Urinary bladder (tissue), 4 donors: ENCODE data around the gene HHATL. TPM values are rescaled to one million over a fixed set of nuclear protein-coding genes. Genes with fewer than 3 reads are reported as not detected.

Experiments used
- DNase-seq: peaks from one replicate; pipeline ENCODE4 v3.0.0-alpha.2; 2015; ENCODE audit errors: extremely low spot score
- H3K27ac ChIP-seq: one replicate; pipeline ENCODE4 v1.5.1; 2013; ENCODE audit warnings: low read depth, mild to moderate bottlenecking, moderate library complexity
- H3K36me3 ChIP-seq: one replicate; pipeline ENCODE4 v1.6.1; 2013; ENCODE audit warnings: mild to moderate bottlenecking, moderate library complexity; ENCODE audit not compliant: insufficient read depth
- H3K4me1 ChIP-seq: one replicate; pipeline ENCODE4 v1.6.1; 2013; ENCODE audit warnings: mild to moderate bottlenecking, moderate library complexity; ENCODE audit not compliant: insufficient read depth
- H3K4me3 ChIP-seq: one replicate; pipeline ENCODE4 v1.5.1; 2013; ENCODE audit warnings: low read depth, low read length
- WGBS: extraction: QIAGEN DNeasy Blood & Tissue Kit; methylation state at CpG from one replicate; pipeline ENCODE4 v1.1.7; 2013; 5-methylcytosine and 5-hydroxymethylcytosine counted together
- polyA plus RNA-seq: library from polyadenylated mRNA; stranded (reverse); fragments of 200-250 nt; gene quantifications from one replicate; pipeline ENCODE4 v1.2.3, GENCODE V29; 2013
- total RNA-seq: library from RNA; depleted of rRNA; stranded (reverse); fragments of >200 nt; gene quantifications from one replicate; pipeline ENCODE4 v1.2.3, GENCODE V29; 2014
- donor health status: healthy with polysubstance abuse.
- donor health status: healthy.

Gene HHATL
- total and polyA plus RNA-seq, 2 donors, result 0.08 to 0.69 TPM

- no peak for DNase-seq
- no peak overlapping the region for H3K27ac ChIP-seq
- WGBS, result 87% methylated on average over 3 of the region's 3 CpGs
- no peak overlapping the region for H3K4me3 ChIP-seq
- no peaks in the 10 kb centered on the region for H3K36me3 ChIP-seq
- no peaks in the 10 kb centered on the region for H3K4me1 ChIP-seq
These were observed 39.2 kb upstream of the HHATL start for GRCh38 chr3:42741796-42742195.

GRCh38 chr3:42739401-42740158 lies 37.0 kb upstream of the HHATL start:
- Histone ChIP-seq H3K4me3 (no peak overlapping the region), H3K36me3 (no peaks in the 10 kb centered on the region), H3K4me1 (no peaks in the 10 kb centered on the region), H3K27ac (no peak overlapping the region)
- 88% methylated on average over 12 of the region's 12 CpGs for WGBS
- no peak for DNase-seq

GRCh38 chr3:42736531-42736930 lies 33.9 kb upstream of the HHATL start:
- H3K4me3 ChIP-seq, result no peak overlapping the region
- WGBS, result 90% methylated on average over 6 of the region's 6 CpGs
- no peaks in the 10 kb centered on the region for H3K4me1 ChIP-seq
- H3K36me3 ChIP-seq, result no peaks in the 10 kb centered on the region
- no peak for DNase-seq
- H3K27ac ChIP-seq, result no peak overlapping the region

- DNase-seq, result no peak
- no peaks in the 10 kb centered on the region for H3K36me3 ChIP-seq
- no peaks in the 10 kb centered on the region for H3K4me1 ChIP-seq
- WGBS, result 40% methylated on average over 1 of the region's 1 CpG
- no peak overlapping the region for H3K4me3 ChIP-seq
- H3K27ac ChIP-seq, result no peak overlapping the region
These were observed 33.5 kb upstream of the HHATL start for GRCh38 chr3:42736081-42736480.

GRCh38 chr3:42735615-42736014 lies 33.0 kb upstream of the HHATL start:
- WGBS, result 94% methylated on average over 12 of the region's 12 CpGs
- no peak for DNase-seq
- Histone ChIP-seq H3K4me3 (no peak overlapping the region), H3K27ac (no peak overlapping the region), H3K36me3 (no peaks in the 10 kb centered on the region), H3K4me1 (no peaks in the 10 kb centered on the region)

GRCh38 chr3:42735019-42735418 lies 32.4 kb upstream of the HHATL start:
- no peak overlapping the region for H3K27ac ChIP-seq
- no peaks in the 10 kb centered on the region for H3K4me1 ChIP-seq
- DNase-seq, result no peak
- WGBS, result 83% methylated on average over 8 of the region's 8 CpGs
- no peaks in the 10 kb centered on the region for H3K36me3 ChIP-seq
- no peak overlapping the region for H3K4me3 ChIP-seq

- DNase-seq, result no peak
- WGBS, result 81% methylated on average over 6 of the region's 6 CpGs
- no peaks in the 10 kb centered on the region for H3K4me1 ChIP-seq
- H3K4me3 ChIP-seq, result no peak overlapping the region
- no peak overlapping the region for H3K27ac ChIP-seq
- H3K36me3 ChIP-seq, result no peaks in the 10 kb centered on the region
These were observed 31.8 kb upstream of the HHATL start for GRCh38 chr3:42734263-42734860.

GRCh38 chr3:42733501-42734262 lies 31.1 kb upstream of the HHATL start:
- WGBS, result 85% methylated on average over 13 of the region's 13 CpGs
- H3K36me3 ChIP-seq, result no peaks in the 10 kb centered on the region
- no peak for DNase-seq
- no peak overlapping the region for H3K4me3 ChIP-seq
- H3K27ac ChIP-seq, result no peak overlapping the region
- H3K4me1 ChIP-seq, result no peaks in the 10 kb centered on the region

GRCh38 chr3:42732829-42733459 lies 30.3 kb upstream of the HHATL start:
- no peaks in the 10 kb centered on the region for H3K36me3 ChIP-seq
- WGBS, result 79% methylated on average over 9 of the region's 9 CpGs
- H3K27ac ChIP-seq, result no peak overlapping the region
- no peaks in the 10 kb centered on the region for H3K4me1 ChIP-seq
- H3K4me3 ChIP-seq, result no peak overlapping the region
- no peak for DNase-seq

GRCh38 chr3:42732196-42732828 lies 29.7 kb upstream of the HHATL start:
- no peaks in the 10 kb centered on the region for H3K36me3 ChIP-seq
- no peak overlapping the region for H3K4me3 ChIP-seq
- no peak for DNase-seq
- 79% methylated on average over 4 of the region's 4 CpGs for WGBS
- H3K27ac ChIP-seq, result no peak overlapping the region
- H3K4me1 ChIP-seq, result no peaks in the 10 kb centered on the region

GRCh38 chr3:42731476-42732195 lies 29.0 kb upstream of the HHATL start:
- Histone ChIP-seq H3K27ac (no peak overlapping the region), H3K4me1 (no peaks in the 10 kb centered on the region), H3K36me3 (no peaks in the 10 kb centered on the region), H3K4me3 (no peak overlapping the region)
- WGBS, result 91% methylated on average over 6 of the region's 6 CpGs
- no peak for DNase-seq

GRCh38 chr3:42730706-42731420 lies 28.3 kb upstream of the HHATL start:
- Histone ChIP-seq H3K4me1 (no peaks in the 10 kb centered on the region), H3K27ac (no peak overlapping the region), H3K4me3 (no peak overlapping the region), H3K36me3 (no peaks in the 10 kb centered on the region)
- no peak for DNase-seq
- WGBS, result 94% methylated on average over 3 of the region's 3 CpGs
